GM18858 (cell line): Measurements from ENCODE around the gene C8A.

ENCODE experiments used
- ATAC-seq: cut with Tn5 transposase; IDR thresholded peaks from one replicate; pipeline ENCODE4 v1.9.1; 2021; ENCODE audit not compliant: unreplicated experiment

C8A gene

DNA sequence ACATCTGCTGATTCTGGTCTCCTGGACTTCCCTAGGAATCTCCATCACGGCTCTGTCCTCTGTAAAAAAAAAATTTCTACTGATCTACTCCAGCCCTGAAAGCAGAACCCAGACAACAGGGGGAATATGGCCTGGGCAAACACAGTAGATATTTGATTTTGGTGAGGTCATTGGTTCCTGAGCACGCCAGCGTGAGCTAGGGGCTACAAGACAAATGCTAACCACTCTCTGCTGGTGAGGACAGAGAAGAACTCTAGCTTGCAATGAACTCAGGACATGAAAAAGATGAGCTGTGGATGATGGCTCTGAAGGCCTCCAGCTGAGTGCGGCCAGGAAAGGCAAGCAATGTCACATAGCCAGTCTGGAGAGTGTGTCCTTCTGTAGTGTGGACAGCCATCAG lies 18.2 kb upstream of the C8A start:
- no peak for ATAC-seq

DNA sequence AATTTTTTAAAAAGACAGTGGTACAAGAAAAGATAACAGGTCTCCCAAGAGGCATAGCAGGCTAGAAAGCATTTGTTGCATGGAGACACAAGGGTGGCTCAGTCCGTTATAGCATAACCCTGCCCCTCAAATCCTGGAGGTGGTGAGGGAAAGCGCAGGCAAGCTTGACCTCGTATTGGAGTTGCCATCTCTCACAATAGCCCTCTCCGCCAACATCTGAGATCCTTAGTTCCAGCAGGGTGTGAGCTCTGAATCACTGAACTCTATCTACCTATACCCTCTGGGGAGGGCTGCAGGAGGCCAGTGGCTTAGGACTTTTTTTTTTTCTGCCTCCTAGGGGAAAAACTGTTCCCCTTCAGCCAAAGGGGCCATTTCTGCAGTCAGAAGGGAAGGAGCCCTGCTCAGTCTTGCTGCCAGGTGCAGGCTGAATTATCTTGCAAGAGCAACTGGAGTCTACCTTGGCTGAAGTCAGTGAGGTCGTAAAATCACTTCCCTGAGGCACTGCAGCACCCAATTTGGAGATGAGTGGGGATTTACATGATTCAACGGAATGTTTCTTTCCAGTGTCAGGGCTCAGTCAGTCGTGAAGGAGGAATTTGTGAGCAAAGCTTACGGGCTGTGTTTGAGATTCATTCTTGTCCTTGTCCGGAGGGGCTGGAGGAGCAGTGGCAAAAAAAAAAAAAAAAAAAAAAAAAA lies 17.2 kb upstream of the C8A start:
- no peak for ATAC-seq

DNA sequence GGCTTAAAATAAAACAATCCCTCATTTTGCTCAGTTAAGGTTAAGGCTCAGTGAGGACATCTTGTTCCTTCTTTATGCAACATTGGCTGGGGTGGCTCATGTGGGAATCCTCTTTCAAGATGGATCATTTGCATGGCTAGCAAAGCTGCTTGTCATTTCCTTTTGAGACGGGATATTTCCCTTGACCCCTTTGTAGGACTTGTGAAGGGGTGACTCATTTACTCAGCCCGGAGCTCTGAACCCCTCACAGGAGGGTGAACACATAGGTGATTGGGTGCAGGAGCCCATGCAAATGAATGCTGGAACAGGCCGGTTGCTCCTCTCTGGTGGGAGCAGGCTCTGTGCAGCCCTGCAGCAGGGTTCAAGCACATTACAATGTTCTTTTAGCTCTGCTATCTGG lies 15.8 kb upstream of the C8A start:
- ATAC-seq: no peak

DNA sequence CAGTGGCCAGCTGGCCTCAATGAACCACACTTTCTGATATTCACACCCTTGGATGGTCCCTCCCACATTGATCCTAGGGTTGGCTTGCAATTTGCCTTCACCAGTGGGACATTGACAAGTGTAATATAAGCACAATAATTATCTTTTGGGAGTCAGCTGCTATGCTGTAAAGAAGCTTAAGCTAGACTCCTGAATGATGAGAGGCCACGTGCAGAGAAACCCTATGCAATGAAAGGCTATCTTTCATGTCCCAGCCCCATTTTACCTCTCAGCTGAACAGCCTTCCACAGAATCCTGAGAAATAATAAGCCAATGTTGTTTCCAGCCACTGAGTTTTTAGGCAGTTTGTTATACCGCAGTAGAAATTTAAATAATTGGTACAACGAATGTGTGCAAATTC lies 11.1 kb upstream of the C8A start:
- ATAC-seq: no peak

DNA sequence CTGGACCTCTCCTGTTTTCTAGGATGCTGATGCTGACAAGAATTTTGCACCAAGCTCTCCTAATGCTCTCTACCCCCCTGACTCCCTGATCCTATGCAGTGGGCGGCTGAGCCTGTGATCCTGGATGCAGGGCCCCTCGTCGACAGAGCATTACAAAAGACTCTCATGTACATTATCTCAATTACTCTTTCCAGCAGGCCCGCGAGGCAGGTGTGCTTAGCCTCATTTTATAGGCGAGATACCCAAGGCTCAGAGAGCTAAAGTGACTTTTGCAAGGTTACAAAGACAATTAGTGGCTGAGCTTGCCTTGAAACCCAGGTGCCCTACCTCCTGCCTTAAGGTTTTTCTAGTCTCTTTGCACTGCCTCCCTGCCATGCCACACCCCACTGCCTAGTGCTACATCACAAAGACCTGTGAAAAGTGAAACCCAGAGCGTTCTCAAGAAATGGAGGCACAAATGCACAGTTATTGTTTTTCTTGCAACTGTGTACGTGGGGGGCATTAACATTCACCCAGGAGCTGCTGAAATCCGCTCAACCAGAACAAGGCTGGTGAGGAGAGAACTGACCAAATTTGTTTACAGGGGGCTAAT lies 10.0 kb upstream of the C8A start:
- no peak for ATAC-seq

DNA sequence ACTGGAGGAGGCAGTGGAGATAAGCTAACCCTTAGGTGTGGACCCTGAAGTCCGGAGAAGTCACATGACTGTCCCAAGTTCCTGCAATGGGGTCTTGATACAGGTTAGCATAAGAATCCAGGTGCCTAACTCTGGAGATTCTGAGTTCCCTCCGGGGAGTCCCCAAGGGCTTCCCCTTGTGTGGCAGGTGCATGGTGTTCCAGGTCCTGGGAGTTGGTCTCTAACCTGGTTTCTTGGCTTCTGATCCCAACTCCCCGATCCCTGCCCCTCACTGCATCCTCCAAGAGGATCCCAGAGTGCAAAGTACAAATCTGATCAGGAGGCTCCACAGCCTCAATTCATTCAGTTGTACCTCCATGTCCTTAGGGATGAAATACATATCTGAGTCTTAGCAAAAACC lies 9.3 kb upstream of the C8A start:
- no peak for ATAC-seq

DNA sequence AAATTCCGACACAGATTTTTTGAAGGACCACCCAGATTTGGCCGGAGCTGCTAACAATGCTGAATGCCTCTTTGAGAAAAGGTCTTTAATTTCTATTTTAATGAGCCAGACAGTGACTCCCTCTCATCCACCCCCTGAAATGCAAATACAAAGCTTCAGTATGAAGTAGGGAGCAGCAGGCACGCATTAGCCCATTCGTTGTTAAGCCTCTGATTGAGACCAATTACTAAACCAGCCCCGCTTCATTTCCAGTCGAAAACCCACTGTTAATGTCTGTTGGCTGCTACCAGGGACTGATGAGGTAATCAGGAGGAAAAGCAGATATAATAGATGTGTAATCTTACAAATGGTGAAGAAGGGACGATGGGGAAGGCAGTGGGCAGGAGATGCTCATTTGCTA lies 4.8 kb upstream of the C8A start:
- no peak for ATAC-seq

DNA sequence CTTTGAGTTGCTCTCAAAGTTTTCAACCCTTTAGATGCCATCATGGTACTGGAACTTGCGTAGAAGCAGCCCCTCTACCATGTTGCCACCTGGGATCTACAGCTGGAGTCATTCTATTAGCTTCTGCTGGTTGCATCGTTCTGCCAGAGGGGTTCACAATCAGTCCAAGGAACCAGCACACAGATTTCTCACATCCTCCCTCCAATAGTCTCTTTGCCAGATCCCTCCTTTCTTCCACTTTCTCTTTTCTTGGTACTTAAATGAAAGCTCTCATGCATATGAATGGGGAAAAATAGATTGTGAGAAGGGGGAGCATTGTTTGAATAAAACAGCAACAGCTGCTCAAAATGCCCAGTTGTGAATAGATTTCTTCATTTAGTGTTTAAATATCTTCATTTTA lies 4.2 kb upstream of the C8A start:
- no peak for ATAC-seq

DNA sequence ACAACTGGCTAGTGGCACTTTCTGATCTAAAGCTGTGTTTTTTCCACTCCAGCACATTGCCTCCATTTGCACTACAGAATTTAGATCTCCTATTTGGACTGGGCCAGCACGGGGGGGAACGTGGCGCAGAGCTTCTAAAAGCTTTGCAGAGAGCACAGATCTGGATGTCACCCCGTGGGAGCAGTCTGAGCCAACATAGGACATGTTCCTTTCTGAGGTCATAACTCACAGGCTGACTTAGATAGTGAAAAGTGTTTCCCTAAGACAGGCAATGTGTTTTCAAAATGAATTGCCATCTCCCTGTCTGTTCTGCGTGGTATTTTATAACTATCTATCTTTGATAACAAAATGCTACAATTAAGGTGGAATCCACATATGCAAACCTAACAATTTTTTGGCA lies 3.7 kb upstream of the C8A start:
- ATAC-seq: no peak

DNA sequence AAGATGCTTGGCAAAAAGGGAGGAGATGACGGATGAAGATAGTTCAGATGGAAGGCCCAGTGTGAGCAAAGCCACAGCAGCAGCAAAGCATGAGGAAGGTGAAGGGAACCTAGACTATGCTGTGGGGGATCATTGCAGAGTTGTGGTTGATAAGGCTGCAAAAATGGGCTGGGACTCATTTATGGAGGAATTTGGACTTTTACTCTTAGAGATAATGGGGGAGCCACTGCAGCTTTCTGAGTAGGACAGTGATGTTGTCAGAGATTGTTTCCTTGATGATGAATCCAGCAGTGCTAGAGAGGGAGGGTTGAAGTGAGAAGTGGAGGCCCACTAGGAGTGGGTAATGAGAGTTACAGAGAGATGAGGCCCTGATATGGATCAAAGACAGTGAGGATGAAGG lies 2.1 kb upstream of the C8A start:
- no peak for ATAC-seq

DNA sequence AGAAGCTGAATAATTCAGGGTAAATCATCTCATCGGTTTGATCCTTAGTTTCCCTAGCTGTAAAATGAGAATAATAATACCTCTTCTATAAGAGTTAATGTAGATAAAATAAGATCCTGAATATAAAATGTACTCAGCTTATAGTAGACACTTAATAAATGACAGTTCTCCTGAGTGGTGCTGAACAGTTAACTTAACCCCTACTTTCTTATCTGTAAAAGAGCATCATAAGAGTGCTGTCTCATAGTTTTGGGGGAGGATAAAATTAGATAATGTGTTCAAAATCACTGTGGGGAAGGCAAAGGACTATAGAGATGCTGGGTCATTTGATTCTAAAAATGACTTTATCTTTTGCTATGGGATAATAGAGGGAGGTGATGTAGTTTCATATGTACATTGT lies 593 bp downstream of the C8A start:
- ATAC-seq: no peak

DNA sequence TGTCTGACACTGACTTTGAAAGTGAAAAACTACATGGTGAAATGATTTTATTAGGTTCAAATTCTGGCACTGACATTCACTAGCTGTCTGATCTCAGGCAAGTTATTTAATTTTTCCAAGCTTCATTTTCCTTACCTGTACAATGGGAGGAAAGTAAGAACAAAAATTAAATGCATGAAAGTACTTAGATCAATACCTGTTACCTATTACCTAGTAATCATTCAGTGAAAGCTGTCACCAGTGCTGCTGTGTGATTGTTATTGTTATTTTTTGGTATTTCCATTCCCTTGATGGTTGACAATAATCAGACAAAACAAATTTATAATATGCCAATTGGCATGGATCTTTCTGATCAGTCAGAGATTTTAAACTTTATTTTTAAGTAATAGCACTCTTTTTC lies 1.6 kb downstream of the C8A start:
- ATAC-seq: no peak

DNA sequence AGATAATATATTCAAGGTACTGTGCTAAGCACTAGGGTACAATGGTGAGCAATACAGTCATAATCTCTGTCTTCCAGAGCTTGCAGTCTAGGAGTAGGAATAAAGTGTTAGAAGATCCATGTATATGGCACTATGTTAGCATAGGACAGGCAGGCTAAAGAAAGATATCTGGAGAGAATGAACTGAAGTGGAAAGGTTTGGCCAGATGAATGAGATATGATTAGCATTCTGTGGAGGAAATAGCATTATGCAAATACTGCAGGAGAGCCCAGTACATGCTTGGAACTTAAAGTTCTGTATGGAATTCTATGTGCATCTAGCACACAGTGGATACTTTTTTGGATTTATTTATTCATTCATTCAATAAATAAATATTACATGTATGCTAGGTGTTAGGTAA lies 4.7 kb downstream of the C8A start:
- no peak for ATAC-seq

DNA sequence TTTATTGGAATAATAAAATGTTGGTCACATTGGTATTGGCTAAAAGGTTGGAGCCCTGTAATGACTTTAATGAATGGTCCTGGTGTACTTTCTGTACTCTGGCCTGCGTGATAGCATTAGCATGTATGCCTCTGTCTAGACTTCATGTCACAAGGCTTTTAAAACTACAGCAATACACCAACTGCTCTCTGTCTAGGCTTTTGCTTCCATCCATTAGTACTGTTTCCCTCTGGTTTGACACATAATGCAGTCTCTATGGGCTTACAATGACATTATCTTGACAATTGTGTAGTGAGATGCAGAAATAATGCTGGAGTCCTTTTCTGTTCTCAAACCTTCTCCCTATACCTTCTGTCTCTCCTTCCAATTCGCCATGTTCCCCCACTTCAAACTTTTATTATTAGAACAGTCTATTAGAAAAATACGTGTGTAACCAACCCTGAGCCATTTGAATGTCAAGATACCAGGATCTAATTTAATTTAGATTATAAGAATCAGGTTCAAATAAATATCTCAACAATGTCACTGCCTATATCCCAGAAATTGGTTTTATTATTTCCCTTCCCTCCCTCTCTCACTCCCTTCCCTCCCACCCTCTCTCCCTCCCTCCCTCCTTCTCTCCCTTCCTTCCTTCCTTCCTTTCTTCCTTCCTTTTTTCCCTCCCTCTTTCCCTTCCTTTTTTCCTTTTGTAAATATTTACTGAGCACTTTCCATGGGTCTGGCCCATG lies 8.8 kb downstream of the C8A start:
- no peak for ATAC-seq

DNA sequence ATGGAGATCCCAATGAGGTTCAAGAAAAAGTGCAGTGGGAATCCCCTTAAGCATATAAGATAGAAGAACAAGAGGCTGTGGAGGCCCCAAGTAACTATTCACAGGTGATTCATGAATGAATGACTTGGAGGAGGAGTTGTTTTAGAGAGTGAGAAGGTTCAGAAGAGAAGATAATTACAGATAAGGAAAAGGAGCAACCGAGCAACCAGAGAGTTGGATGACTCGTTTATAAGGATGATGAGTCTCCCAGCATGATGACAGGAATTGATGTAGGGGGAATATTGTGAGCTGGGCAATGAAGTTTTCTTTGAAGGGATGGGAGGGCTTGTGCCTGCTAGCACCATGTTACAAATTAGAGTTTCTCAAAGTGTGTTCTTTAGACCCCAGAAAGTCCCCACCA lies 9.8 kb downstream of the C8A start:
- ATAC-seq: no peak

DNA sequence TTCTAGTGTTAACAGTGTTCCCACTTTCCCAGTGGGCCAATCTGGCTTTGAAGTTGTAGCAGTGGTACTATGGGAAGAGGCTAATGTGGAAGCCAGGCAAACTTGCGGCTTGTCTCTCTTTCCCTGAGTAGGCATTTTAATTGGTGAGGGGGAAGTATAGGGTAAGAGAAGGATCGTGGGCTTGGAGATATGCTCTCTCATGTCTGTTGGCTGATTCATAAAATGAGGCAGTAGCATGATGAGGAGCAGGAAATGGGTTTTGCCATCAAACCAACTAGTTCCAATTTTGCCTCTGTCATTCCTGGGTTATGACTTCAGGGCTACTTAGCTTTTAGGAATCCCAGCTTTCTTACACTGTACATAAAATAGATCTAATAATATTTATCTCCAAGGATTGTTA lies 12.1 kb downstream of the C8A start:
- ATAC-seq: no peak

DNA sequence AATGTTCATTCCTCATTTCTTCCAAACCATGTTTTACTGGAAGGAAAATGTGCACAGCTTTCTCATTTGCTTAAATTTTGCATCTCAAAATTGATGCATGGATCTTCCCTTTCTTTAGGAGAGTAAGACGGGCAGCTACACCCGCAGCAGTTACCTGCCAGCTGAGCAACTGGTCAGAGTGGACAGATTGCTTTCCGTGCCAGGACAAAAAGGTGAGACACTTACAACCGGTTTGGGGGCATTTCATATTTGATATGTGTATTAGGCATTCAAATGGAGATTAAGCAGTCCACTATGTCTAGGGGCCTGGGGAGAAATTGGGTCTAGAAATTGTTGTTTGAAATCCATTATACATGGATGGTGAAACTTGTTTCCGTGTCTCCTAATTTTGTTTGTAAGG lies 12.9 kb downstream of the C8A start:
- no peak for ATAC-seq

DNA sequence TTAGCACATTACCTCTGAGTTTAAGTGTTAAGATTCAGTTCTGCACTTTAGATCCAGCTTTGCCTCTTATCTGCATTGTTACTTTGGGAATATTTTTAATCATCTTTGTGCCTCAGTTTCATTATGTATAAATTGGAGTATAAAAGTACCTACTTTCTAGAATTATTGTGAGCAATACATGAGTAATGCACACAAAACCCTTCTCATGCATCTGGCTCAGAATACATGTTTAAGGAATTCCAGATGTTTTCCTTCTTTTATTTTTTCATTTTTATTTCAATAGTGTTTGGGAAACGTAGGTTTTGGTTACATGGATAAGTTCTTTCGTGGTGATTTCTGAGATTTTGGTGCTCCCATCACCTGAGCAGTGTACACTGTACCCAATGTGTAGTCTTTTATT lies 14.2 kb downstream of the C8A start:
- ATAC-seq: no peak

DNA sequence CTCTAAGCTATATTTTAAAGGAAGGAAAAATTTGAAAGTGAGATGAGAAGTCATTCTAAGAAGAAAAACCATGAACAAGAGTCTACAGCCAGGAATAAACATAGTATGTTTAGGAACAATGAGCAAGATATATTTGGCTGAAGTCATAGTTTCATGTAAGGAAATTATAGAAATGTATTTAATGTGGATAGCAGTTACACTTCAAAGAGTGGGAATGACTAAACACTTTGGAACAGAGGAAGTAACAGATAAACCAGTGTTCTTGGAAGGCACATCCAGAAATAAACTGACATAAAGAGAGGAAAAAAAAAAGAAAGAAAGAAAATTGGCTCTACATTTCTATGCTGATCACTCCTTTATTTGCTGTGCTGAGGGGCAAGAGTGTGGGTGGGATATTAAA lies 18.0 kb downstream of the C8A start:
- no peak for ATAC-seq

DNA sequence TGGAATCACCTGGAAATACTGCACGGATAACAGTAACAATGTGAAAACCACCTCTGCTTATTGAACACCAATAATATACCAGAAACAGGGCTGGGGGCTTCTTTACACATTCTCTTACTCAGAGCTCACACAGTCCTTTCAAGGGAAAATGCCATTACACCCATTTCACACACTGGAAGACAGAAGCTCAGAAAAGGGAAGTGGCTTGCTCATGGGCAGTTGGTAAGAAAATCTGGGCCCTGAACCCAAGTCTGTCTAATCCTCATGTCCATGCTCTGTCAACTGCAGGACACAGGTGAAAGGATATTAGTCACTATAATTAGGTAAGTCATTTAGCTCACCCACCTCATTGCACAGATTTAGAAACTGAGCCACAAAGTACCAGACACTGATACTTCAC lies 18.6 kb downstream of the C8A start:
- ATAC-seq: no peak

DNA sequence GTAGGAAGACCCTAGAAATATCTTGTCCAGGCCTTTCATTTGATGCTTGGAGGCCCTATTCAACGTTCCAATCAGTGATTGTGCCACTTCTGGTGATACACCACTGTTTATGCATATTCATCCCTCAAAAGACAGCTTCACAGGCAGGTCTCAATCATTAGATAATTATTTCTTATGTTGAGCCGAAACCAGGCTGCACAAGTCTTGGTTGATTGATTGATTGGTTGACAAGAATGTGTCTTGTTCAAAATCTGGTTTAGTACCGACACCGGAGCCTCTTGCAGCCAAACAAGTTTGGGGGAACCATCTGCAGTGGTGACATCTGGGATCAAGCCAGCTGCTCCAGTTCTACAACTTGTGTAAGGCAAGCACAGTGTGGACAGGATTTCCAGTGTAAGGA lies 20.1 kb downstream of the C8A start:
- ATAC-seq: no peak

DNA sequence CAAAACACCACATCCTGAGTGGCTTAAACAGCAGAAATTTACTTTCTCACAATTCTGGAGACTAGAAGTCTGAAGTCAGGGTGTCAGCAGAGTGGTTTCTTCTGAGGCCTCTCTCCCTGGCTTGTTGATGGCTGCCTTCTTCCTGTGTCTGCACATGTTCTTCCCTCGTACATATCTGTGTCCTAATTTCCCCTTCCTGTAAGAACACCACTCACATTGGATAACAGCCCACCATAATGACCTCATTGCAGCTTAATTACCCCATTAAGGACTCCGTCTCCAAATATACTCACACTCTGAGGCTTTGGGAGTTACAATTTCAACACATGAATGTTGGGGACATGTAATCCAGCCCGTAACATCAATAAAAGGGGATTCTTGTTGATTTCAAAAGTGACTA lies 23.4 kb downstream of the C8A start:
- no peak for ATAC-seq

DNA sequence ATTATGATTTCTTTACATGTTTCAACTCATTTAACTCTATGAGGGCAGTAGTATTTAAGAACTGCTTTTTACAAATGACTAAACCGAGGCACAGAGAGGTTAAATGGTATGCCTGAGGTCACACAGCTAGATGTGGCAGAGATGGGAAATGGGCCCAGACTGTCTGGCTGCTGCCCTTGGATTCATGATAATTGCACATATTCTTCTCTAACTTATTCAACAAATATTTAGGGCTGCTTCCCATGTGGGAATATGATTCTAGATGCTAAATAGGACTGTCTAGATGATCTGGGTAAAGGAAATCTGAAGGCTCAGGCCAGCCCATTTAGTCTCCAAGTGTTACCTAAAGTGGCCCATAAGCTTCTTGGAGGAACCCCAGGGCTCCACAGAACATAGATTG lies 26.2 kb downstream of the C8A start:
- no peak for ATAC-seq
